NCI-H1105 treated with DMSO at 0.1 percent for 48 hours (cell line): ENCODE results near the gene B9D1.

ENCODE experiments used
- DNase-seq: peaks from one replicate; lab custom pipeline; 2025; lab: John Stamatoyannopoulos, UW

The B9D1 gene

DNA sequence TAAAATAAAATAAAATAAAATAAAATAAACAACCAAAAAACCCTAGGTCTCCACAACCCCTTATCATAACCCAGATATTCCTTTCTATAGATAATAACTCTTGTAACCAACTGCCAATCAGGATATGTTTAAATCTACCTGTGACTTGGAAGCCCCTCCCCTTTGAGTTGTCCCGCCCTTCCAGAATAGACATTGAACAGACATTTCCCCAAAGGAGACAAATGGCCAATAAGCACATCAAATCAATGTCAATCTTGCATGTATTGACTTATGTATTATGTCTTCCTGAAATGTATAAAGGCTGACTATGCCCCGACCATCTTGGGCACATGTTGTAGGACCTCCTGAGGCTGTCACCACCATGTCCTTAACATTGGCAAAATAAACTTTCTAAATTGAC lies 14.3 kb upstream of the B9D1 start:
- DNase-seq: peak; percentile 67

DNA sequence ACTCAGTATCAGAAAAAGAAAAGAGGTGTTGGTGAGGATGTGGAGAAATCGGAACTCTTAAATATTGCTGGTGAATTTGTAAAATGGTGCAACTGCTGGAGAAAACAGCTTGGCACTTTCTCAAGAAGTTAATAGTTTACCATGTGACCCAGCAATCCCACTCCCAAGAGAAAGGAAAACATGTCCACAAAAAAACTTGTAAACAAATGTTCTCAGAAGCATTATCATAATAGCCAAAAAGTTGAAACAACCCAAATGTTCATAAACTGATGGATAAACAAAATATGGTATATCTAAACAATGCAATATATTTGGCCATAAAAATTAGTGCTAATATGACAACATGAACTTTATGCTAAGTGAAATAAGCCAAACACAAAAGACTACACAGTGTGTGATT lies 13.2 kb upstream of the B9D1 start:
- no peak for DNase-seq

DNA sequence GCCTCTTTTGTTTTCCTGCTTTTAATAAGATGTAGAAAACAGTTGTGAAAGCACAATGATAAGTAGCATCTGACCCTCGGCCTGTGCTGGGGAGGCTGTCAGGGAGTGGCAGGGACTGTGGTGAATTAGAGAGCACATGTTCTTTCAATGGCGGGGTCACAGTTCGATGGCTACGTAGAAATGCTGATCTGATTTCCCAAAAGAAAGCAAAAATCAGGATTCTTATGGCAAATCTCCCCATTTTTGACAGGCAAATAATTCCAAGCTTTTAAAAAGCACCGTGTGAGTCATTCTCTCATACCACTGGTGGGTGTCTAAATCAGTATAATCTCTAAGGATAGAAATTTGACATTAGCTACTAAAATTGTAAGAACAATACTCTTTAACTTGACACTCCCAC lies 11.6 kb upstream of the B9D1 start:
- DNase-seq: no peak

DNA sequence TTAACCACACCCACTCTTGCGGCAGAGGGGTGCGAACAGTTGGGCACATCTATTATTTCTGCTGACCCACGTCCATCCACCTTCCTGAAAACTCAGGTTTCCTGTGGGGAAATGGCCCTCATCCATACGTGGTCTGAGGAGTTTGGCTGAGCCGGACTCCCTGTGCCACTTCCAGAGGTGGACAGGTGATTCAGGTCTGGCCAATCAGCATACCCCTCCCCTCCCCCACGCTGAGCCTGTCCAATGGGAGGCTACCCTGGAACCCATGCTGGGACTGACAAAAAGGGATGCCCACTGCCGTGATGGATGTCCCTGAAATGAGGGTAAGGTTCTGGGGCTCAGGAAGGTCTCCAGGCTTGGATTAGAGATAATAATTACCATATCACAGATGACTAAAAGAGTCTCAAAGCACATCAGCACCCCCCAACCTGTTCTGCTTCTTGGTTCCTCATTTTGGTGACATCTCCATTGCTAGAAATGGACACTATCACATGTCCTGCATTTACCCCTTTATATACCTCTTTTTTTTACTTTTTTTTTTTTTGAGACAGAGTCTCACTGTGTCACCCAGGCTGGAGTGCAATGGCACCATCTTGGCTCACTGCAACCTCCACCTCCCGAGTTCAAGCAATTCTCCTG lies 10.5 kb upstream of the B9D1 start:
- no peak for DNase-seq

DNA sequence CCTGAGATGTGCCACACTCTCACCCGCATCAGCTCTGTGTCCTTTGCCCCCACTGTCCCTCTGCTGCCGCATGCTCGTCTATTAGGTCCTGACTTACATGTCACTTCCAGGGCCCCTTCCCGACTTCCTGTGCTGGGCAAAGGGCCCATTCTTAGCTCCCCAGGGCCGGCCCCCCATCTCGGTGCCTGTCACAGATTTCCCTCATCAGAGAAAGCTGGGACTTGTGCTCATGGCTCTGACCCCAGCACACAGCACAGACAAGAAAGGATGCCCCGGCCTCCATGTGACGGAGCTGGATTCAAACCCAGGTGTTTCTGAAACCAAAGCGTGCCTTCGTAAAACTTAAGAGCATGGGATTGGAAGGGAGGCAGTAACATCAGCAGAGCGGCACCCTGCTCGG lies 9.9 kb upstream of the B9D1 start:
- DNase-seq: no peak

DNA sequence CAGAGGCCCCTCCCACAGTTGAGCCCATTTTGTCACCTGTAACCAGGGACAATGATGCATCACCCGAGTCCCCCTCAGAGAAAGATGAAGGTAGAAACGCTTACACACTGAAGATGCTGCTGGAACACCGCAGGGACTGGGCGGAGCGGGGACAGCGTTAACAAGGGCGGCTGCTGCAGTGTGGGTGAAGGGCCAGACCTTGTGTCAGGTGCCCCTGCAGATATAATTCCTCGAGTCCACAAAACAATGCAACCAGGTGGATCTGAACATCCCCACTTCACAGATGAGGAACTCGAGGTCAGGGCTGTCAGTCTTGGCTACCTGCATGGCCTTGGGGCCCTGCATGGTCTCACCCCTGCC lies 9.5 kb upstream of the B9D1 start:
- no peak for DNase-seq

- no peak for DNase-seq
Observed at GRCh38 chr17:19371259-19372010, 8.9 kb upstream of the B9D1 start.

DNA sequence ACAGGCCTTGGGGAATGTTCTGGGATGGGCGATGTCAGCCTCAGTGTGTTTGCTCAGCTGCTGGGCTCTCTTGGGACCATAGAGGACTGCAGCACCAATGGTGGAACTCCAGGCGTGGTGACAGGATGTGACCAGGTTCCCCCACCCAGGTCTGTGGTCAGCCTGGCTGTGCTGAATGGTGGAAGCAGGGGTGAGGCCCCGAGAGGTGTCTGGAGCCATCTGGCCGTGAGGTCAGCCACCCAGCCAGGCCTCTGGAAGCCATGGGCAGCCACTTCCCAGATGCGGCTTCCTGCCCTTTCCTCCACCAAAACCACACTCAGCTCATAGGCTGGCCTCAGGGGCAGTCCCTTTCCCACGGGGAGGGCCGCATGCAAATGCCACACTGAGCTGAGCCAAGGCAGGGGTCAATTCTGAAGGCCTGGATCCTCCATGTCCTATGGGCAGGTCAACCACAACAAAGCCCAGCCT lies 8.0 kb upstream of the B9D1 start:
- no peak for DNase-seq

- no peak for DNase-seq
Observed at GRCh38 chr17:19369846-19370492, 7.4 kb upstream of the B9D1 start.

DNA sequence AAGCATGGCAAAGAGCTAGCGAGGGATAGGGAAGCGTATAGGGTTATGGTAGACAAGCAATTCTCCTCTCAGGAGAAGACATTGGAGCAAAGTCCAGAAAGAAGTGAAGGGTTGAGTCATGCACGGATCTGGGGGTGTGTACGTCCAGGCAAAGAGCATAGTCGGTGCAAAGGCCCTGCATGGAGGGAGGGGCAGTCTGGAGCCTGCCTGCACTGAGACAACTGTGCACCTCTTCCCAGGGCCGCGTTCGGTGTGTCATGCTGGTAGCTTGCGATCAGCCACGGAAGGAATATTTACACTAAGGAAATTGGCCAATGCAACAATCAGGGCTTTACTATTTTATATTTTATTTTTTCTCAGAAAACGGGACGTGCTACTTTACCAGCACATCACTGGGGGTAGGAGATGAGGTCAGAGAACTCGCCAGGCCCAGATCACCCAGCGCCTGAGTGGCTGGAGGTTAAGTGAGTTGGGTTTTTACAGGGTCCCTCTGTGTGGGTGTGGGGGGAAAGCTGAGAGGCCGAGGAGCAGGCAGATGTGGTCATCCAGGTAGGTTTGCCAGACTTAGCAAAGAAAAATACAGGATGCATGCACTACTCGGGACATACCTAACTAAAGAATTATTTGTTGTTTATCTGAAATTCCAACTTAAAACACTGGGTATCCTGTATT lies 6.7 kb upstream of the B9D1 start:
- DNase-seq: no peak

GRCh38 chr17:19368229-19368628 lies 5.7 kb upstream of the B9D1 start:
- no peak for DNase-seq

- DNase-seq: no peak
Observed at GRCh38 chr17:19366637-19366972, 4.1 kb upstream of the B9D1 start.

GRCh38 chr17:19365833-19366636 lies 3.5 kb upstream of the B9D1 start:
- no peak for DNase-seq

DNA sequence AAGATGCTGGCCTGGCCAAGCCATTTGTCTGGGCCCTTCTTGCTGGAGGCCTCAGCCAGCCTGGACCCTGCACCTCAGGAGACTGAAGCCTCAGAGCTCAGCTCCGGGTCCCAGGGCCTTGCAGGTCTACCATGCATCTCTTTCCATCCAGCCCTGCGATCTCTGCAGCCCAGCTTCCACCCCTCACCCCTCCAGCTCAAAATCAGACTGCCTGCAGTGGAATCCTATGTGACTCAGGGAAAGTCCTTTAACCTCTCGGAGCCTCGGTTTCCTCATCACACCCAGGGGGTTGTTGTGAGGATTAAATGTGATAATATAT lies 2.9 kb upstream of the B9D1 start:
- DNase-seq: no peak

GRCh38 chr17:19364699-19365498 lies 2.4 kb upstream of the B9D1 start:
- no peak for DNase-seq

DNA sequence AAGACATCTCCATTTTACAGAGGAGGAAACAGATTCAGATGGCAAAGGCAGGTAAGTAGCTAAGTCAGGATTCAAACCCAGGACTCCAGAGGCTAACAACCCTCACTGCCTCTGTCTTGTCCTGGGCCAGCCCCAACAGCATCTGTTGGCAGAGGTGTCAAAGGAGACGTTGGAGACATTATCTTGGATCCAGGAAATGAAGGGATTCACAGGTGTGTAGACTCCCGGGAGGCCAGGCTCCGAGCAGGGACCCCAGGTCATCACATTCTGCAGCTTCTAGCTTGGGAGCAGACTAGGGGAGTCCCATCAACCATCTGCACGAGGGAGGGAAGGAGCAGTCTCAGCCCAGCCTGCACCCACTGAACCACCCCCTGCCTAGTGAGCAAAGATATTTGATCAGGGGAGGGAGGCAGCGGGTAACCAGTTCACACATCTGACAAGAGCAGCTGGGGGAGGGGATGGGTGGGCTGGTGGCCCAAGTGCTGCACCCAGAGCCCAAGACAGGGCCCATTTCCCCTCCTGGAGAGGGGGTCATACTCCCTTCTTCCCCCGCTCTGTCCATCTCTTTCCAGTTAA lies 1.0 kb upstream of the B9D1 start:
- DNase-seq: no peak

GRCh38 chr17:19363114-19363438 lies 553 bp upstream of the B9D1 start:
- no peak for DNase-seq

GRCh38 chr17:19361944-19362276 lies 613 bp downstream of the B9D1 start:
- DNase-seq: no peak

DNA sequence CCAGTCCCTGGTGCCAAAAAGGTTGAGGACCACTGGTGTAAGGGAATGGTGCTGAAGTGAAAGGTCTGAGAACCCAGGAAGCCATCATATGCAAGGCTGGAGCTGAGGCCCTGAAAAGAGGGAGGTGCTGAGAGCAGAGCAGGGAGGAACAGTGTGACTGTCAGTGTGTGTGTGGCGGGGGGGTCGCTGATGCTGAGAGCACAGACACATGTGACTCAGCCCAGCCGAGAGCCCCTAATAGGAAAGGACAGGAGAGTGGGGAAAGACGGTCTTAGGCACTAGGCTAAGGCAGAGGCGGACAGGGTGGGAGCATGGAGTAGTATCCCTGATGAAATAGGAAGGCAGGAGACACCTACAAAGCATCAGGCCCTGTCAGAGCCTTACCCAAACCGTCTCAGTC lies 1.2 kb downstream of the B9D1 start:
- DNase-seq: no peak

- no peak for DNase-seq
Observed at GRCh38 chr17:19360772-19361171, 1.8 kb downstream of the B9D1 start.

- no peak for DNase-seq
Observed at GRCh38 chr17:19359856-19360255, 2.7 kb downstream of the B9D1 start.
